Dermis microvascular lymphatic vessel endothelial cell (primary cell): ENCODE measurements around the gene PLA2G4E. TPM values are rescaled to one million over a fixed set of nuclear protein-coding genes. Genes with fewer than 3 reads are reported as not detected.

Experiments used
- DNase-seq, 2 donors: peaks; one replicate each; pipeline versions ENCODE4 v3.0.0 to v3.0.0-alpha.2; 2010; ENCODE audit warnings: low read depth in 2 of 2
- total RNA-seq: library from RNA; depleted of rRNA; stranded (reverse); fragments of >200 nt; gene quantifications from 2 replicates; pipeline ENCODE4 v1.2.1, GENCODE V29; 2014

The PLA2G4E gene
- total RNA-seq, 1 donor from 2014 or later, result not detected

- no peak for DNase-seq
These were observed 33.1 kb upstream of the PLA2G4E start for GRCh38 chr15:42053914-42054313.

DNA sequence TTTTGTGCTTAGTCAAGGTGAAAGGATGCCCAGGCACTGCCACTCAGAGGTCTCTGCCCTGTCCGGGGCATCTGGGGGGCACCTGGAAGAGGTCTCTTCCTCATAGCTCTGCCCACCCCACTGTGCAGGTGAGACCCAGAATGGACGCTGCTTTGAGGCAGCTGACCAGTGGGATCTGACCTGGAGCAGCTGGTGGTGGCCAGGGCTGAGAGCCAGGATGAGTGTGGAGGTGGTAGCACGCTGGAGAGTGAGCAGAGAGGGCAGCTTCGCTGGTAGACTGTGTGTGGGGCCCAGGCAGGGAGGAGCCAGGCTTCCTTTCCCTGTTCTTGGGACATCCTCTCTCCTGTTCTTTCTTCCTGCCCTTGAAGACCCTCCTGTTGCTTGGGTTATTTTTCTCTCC, 32.2 kb upstream of the PLA2G4E start:
- DNase-seq, result no peak

DNA sequence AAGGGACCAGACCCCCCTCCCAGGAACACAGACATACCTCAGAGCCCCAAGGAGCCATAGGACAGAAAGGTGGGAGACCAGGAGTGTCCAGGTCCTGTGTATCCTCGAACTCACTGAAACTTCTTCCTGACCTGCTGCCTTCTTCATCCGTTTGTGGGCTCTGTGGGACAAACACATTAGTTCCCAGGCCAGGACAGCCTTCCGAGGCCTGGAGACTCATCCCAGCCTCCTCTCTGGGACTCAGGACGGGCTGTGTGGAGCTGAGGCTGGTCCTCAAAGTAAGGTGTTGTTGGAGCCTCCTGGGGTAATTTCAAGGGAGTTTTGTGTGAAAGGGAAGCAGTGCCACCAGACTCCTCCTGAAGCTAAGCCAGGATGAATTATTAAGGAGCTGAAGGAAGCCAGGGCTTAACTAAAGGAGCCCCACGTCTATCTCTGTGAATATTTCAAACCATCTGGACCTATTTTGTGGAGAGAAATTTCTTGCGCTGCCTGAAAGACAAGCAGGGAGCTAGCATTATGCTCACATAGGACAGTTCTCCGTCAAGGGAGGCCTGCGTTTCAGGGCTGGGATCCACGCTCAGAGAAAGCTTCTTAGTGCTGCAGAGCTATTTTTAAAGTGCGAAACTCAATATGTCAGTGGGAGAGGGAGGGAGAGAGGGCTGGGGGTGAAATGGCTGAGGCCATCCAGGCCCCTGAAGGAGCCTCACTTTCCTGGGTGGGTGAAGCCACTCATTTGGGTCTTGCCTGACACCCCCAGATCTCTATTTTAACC, 29.8 kb upstream of the PLA2G4E start:
- no peak for DNase-seq

- no peak for DNase-seq
These were observed 28.0 kb upstream of the PLA2G4E start for GRCh38 chr15:42048821-42049200.

- DNase-seq, result no peak
These were observed 27.4 kb upstream of the PLA2G4E start for GRCh38 chr15:42048080-42048820.

DNA sequence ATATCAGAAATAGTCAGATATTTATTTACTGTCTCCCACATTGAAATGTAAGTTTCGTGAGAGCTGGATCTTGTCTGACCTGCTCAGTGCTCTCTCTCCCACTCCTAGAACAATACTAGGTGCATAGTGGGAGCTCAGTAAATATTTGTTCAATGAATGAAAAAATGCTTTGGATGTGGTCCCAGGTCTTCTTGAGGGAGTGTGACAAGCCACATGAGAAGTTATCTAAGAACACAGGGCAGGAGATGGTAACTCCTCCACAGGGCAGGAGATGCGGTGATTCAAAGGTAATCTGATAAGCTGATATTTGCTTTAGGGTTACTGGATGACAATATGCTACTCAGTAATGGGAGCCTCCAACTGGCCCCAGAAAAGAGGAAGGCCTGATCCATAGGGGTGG, 25.8 kb upstream of the PLA2G4E start:
- DNase-seq, result no peak

GRCh38 chr15:42045211-42045615, 24.4 kb upstream of the PLA2G4E start:
- no peak for DNase-seq

DNA sequence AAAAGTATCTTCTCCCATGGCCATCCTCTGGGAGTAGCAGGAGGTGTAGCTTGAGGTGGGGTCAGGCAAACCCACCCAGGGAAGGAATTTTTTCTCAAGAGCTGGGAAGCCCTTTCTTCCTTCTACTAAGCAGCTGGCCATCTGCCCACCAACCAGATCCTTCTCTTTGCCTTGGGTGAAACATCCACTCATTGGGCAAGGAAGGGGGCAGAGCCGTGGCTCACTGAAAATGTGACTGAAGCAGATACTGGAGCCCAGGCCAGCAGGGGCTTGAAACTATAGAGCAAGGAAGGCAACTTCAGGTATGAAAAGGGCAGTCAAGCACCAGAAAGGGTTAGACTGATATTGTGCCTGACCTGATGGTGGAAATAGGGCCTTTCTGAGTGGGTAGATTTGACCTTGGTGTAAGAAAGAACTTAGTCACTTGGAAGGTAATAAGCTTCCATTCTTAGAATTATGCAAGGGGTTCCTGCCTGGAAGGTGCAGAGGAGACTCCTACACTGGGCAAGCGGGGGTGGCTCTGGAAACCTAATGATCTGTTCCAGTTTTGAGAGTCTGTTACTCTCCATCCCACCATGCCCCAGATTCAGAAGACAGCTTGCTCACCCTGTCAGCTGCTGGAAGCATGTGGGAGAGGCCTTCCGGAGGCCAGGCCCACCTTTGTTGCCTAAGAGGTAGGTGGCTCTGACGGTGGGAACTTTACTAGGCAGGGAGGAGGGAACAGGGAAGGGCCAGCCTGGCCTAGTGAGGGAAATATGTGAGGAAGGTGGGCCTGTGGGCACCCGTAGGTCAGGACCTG, 22.0 kb upstream of the PLA2G4E start:
- no peak for DNase-seq

GRCh38 chr15:42038401-42038800, 17.6 kb upstream of the PLA2G4E start:
- no peak for DNase-seq

DNA sequence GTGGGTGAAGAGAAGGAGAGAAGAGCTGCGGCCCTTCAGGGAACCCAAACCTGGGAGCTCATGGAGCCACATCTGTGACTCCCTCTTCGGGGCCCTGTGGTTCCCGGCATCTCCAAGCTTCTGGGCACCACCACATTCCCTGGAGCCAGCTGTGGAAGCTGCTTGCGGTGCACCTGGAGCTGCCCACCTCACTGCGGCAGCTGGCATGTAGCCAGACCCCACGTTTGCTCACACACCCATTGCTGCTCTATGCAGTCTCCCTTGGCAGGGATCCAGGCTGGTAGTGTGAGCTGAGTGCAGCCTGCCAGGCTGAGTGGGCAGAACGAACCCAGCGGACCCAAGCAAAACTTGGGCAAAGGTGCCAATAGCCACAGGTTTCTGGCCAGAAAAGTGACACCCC, 16.8 kb upstream of the PLA2G4E start:
- no peak for DNase-seq

DNA sequence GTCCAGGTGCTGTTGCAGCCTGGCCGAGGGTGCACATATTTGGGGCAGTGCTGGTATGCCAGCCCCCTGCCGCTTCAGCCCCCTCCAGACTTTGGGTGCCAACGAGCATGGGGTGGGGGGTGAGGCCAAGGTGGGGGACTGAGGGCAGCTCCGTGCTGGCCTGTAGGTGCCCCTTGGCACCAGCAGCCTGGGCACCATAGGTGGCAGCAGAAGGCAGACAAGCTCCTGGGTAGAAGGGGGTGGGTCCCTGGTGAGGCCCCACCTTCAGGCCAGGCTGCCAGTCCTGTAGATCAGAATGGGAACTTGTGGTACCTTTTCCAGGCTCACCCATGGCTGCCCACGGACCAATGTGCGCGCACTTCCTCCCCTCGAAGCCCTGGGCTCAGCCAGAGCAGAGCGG, 16.1 kb upstream of the PLA2G4E start:
- DNase-seq, result no peak

GRCh38 chr15:42036112-42036905, 15.5 kb upstream of the PLA2G4E start:
- DNase-seq, result no peak

DNA sequence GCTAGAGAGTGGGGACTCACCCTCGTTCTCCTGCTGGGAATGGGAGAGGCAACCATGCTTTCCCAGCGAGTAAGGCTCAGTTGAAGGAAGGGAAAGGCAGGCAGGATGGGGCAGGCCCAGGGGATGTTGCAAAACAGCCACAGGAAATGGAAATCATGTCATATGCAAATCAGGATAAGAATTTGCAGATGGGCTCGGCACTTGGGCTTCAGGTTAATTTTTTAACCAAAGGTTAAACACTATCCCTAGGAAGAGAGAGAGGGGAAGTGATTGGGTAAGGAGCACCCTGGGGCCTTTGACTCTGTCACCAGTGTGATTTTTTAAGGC, 14.6 kb upstream of the PLA2G4E start:
- DNase-seq, result no peak

GRCh38 chr15:42034628-42035434, 14.0 kb upstream of the PLA2G4E start:
- DNase-seq, result no peak

DNA sequence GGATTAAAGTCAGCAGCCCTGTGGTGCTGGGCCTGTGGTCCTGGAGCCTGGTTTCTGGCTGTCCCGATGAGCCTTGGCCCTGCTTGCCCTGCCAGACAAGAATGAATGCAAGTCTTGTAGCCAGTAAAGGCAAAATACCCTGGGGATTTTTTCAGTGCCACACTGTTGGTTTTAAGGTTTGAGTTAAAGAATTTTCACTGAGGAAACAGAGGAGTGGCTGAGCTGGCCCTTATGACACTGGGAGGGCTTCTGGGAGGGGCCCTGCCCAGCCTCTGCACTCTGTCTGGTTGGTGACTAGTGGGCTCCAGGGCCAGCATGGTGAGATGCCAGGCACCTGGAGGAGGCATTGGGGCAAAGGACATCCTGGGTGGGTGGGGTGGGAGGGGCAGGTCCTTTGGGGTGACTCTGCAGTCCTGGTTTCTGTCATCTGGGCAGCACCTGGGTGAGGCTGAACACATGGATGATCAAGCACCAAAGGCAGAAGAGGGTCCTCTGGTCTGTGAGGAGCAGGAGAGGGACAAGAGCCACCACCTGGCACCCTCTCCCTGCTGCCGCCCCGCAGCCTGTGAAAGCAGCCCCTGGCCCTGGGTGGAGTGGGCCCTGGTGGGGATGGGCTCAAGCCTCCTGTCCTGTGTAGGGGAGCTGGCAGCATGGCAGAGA, 12.5 kb upstream of the PLA2G4E start:
- no peak for DNase-seq

- DNase-seq, result no peak
These were observed 11.8 kb upstream of the PLA2G4E start for GRCh38 chr15:42032376-42033213.

- DNase-seq, result no peak
These were observed 10.5 kb upstream of the PLA2G4E start for GRCh38 chr15:42031198-42031915.

DNA sequence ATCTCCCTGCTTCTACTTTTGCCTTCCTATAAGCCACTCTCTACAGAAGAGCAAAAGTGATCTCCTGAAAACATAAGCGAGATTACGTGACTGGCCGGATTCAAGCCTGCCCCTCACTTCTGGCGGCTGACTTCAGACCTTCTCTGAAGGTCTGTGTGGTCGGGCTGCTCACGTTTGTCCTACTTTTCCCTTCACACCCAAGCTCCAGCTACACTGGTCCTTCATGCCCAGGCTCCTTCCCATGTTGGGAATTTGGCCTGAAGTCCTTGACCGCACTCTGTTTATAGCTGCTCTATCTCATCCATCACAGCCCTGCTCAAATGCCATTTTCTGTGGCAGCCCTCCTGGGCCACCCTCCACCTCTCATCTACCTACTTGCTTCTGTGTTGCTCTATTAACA, 6.7 kb upstream of the PLA2G4E start:
- no peak for DNase-seq

DNA sequence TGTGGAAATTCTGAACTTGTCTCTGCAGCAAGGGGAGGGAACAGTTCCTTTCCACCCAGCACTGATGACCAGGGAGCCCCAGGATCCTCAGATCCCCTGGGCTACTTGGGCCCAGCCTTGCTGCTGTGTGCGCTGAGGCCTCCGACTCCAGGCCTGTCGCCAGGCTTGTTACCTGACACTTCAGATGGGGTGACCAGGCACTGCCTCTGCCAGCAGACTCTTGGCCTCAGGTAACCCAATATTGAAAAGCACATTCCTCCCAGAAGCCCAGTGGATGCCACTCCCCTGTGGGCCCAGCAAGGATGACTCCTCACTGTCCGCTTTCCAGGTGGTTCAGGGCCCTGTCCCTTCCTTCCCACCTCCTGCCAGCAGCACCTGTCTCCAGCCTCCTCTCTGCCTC, 3.5 kb upstream of the PLA2G4E start:
- DNase-seq, result no peak
